Measurements from ENCODE around the gene SSBP3.

DNA sequence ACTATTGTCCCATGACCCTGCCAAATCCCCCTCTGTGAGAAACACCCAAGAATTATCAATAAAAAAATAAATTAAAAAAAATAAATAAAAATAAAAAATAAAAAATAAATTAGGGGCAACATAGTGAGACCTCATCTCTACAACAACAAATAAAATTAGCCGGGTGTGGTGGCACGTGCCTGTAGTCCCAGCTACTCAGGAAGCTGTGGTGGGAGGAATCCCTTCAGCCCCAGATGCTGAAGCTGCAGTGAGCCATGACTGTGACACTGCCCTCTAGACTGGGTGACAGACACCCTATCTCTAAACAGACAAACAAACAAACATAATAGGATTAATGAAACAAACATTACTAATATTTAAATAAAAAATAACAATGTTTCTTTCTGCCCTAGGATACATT is 171.9 kb downstream of the SSBP3 start:
- TF ChIP-seq CTCF (IDR thresholded peaks at IDR 0.05) (no peak), POLR2A (IDR thresholded peaks at IDR 0.05) (no peak)

All from breast epithelium (tissue), 3 donors.